ENCODE results near the gene BIRC6.
"Not testable (repeated sequence)": the region's sequence is repeated elsewhere in the genome, so short reads cannot be mapped to it uniquely, and the experiment has no call there.

BIRC6 gene

DNA sequence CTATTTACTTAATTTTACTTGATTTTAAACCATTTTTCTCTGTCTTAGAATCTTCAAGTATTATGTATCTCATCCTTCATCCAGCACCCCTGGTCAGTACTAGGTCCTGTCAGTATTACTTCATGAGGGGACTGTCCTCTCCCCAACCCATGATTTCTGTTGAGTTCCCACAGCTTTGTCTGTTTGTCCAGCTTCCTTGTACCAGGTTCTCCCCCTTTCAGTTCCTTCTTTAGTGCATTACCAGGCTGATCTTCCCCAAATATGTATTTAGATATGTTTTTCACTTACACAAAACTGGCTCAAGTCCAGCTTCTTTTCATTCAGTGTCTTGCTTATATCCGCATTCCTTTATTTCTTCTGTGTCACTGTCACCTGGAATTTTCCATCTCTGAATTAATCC lies 257.3 kb downstream of the BIRC6 start:
- DNase-seq (ENCODE audit: low read depth), result no peak

DNA sequence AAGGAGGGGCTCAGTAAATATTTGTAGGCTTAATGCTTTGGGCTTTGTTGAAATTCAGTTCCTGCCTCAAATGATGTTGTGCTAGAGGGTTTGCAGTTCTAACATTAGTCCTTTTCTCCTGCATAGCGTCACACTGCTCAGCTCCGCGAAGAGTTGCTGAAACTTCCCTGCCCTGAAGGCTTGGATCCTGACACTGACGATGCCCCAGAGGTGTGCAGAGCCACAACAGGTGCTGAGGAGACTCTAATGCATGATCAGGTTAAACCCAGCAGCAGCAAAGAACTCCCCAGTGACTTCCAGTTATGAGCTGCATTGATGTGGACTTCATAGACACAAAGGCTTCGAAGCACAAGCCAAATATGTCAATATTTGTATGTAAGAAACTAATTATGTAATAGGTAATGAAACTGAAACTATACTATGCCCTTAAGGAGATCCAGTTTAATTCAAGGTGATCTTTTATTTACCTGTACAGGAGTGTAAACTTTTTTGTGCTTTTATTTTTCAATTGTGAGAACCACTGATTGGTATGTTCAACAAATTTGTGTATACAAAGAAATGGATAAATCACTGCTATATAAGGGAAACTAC lies 260.9 kb downstream of the BIRC6 start:
- no peak for DNase-seq (ENCODE audit: low read depth)

DNA sequence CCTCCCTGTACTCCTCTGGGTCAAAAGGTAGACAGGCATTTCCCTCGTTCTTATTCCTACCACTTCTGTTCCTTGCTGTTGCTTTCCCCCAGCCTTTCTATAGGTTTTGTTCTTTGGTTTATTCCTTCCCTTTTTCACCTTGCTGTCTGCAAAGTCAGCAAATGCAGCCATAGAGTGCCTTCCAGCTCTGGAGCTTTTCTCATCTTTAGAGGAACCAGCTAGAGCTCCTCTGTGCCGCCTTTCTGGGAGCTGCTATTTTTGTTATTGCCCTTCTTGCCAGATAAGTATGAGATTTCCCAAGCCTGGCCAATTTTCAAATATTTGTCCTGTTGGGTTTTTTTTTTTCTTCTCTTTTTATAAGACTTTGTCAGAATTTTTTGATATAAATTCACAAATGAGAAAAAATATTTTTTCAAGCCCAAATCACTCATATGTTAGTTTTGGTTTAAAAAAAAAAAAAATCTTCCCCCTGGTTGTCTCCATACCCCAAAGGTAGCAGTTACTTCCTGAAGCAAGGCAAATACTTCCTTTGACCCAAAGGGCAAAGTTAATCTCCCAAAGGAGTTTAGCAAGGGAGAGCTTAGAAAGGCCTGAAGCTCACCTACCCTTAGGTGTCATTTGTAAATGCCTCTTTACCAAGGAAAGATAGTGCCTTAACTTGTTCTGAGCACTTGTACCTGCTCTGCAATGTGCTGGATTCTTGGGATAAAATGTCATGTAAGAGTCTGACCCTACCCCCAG lies 265.9 kb downstream of the BIRC6 start:
- no peak for DNase-seq (ENCODE audit: low read depth)

DNA sequence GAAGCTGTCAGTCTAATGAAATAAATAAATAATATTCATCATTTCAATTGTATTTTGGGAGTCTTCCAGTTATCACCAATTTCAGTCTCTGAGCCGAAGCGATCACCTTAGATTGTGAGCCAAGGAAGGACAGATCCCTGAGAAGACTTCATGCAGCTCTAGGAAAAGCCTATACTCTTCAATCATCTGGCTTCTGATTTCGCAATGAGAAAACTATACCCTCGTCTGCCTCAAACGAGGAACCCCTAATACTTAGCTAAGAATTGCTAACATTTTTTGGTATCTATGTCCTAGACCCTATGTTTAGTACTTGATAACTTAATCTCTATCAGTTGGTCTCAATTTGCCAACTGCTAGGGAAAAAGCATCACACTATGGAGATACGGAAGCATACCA lies 266.5 kb downstream of the BIRC6 start:
- DNase-seq (ENCODE audit: low read depth), result no peak

DNA sequence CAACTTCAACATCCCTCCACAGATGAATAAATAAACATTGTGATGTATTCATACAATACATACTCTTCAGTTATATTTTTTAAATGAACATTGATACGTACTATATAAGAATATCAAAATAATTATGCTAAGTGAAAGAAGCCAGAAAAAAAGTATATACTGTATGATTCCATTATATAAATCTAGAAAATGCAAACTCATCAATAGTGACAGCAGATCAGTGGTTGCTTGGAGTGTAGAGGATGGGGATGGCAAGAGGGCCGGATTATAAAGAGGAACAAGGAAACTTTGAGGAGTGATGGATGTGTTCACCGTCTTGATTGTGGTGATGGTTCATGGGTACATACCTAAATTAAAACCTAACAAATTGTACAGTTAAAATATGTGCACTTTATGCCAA lies 268.0 kb downstream of the BIRC6 start:
- DNase-seq (ENCODE audit: low read depth), result no peak

DNA sequence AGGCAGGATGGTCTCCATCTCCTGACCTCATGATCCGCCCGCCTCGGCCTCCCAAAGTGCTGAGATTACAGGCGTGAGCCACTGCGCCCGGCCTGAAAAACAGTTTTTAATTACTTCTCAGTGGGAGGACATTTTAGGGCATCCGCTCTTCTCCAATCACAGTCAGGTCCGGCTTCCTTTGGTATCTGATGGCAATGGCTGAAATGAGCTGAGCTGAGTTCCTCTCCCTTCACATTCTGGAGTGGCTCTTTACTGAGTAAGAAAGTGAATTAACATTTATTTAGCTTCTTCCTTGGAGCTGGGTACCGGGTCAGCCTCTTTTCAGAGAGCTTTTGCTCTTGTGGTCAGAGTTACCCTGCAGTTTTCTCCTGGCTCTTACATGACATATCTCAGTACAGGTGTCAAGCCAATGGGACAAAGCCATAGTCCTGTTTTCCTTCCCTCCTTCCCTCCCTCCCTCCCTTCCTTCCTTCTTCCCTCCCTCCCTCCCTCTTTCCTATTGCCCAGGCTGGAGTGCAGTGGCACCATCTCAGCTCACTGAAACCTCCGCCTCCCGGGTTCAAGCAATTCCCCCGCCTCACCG lies 269.9 kb downstream of the BIRC6 start:
- no peak for DNase-seq (ENCODE audit: low read depth)

DNA sequence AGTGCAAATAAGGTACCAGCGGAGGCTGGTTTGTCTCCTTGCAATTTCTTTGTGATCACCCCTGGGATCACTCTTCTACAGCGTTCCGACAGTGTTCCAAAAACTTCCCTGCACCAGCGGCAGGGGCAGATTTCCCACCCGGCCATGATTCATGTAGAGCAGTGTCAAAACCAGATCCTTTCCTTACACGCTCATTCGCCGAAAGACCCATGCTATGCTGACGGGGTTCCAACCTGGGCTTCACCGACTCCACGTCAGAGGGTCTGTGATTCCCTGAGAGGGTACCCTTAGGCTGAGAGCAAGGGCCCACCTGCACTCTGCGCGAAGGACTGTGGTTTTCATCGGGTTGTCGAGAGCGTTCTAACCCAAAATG lies 270.6 kb downstream of the BIRC6 start:
- peak; percentile 19 for DNase-seq (ENCODE audit: low read depth)

DNA sequence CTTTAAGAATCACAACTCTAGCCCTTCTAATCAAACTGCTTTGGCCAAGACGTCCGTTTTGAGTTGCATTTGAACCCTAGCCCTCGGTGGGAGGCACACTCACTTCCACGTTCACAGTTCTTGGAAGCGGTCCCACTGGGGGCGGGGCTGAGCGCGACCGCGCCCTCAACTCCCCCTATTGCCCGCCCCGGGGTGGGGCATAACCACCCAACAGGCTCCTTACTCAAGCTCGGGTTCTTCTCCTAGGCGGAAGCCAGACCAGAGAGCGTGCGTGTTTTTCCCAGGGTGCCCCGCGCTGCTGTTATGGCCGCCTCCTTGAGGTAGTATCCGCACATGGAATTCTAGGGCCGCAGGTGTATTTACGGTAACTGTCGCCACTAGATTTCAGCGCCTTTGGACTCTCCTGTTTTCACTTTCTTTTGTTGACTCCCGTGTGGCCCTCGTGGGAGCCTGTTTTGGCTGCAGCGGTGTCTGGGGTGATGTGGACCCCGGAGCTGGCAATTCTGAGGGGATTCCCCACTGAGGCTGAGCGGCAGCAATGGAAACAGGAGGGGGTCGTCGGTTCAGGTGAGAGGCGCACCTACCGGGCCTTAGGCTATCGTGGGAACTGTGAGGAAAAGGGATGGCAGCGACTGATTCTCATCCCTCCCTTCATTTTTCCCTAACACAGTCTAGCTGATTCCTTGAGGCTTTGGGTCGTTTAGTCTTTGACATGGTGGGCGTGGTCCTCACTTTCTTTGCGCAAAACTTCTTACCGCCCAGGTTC lies 271.2 kb downstream of the BIRC6 start, which contains the start of gene TTC27:
Gene TTC27 (plus strand): TSS at position 237 of the 766 bp plus-strand sequence. CDS start 243 bp downstream, at position 480.
- peak; percentile 76 for DNase-seq (ENCODE audit: low read depth)

DNA sequence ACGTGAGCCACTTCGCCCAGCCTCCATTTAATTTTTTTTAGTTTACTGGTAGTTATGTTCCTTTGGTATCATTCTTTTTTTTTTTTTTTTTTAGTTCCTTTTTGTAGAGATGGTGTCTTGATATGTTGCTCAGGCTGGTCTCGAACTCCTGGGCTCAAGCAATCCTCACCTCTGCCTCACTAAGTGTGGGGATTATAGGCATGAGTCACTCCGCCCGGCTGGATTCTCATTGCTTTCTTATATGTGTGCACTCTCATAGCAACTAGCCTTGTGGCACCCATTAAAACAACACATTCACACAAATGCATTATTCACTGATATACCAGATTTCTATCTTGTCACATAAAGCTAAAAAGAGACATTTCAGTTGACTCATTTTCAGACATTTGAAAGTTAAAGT lies 275.3 kb downstream of the BIRC6 start:
- no peak for DNase-seq (ENCODE audit: low read depth)

DNA sequence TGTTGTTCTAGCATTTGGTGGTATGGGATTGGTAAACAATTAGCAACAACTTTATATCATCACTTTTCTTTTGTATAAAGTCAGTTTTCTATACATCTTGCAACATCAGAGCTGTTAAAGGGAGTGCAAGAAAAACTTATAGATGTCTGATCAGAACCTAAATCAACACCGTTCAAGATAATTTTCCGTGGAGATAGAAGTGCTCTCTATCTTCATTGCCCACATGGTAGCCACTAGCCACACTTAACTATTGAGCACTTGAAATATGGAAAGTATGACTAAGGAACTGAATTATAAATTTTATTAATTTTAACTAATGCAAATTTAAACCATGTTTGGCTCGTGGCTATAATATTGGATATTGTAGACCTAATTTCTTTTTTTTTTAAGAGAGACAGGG lies 276.2 kb downstream of the BIRC6 start:
- DNase-seq (ENCODE audit: low read depth), result no peak

DNA sequence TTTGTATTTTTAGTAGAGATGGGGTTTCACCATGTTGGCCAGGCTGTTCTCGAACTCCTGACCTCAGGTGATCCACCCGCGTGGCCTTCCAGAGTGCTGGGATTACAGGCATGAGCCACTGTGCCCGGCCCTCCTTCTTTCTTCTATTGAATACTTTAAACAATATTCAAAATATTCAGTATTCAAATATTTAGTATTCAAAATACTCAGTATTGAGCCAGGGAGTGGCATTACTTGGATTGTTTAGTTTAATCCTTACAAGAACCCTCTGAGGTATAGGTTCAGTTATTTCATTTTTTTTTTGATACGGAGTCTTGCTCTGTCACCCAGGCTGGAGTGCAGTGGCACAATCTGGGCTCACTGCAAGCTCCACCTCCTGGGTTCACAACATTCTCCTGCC lies 281.7 kb downstream of the BIRC6 start:
- DNase-seq (ENCODE audit: low read depth), result not testable (repeated sequence)

DNA sequence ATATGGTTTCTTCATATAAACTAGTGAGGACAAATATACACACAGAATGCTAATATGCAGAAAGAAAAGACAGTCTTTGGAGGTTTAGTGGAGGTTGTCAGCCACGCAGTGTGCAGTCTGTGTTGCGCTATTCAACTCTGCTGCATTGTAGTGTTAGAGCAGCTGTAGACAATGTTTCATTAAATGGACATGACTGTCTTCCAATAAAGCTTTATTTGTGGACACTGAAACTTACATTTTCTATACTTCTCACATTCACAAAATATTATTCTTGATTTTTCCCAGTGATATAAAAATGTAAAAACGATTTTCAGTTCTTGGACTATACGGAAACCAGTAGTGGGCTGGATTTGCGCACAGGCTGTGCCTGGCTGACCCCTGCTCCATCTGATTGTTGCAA lies 284.4 kb downstream of the BIRC6 start:
- DNase-seq (ENCODE audit: low read depth), result no peak

DNA sequence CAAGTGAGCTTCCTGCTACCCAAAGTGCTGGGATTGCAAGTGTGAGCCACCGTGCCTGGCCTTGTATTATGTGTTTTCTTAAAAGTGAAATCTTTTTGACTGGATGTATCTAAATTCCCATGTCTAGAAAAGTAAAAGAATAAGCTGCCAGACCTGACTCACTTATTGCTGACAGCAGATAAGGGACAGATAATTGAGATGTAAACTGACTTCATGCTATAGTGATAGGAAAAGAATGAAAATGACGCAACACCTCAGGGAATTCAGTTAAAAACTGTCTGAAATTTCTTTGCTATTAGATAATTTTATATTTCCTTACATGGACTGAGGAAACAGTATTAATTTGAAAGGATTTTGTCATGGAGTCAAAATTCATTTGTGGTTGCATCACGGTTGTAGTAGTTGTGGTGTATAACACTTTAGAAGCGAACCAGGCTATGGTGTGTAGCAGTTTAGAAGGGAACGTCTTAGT lies 290.4 kb downstream of the BIRC6 start:
- peak; percentile 47 for DNase-seq (ENCODE audit: low read depth)

DNA sequence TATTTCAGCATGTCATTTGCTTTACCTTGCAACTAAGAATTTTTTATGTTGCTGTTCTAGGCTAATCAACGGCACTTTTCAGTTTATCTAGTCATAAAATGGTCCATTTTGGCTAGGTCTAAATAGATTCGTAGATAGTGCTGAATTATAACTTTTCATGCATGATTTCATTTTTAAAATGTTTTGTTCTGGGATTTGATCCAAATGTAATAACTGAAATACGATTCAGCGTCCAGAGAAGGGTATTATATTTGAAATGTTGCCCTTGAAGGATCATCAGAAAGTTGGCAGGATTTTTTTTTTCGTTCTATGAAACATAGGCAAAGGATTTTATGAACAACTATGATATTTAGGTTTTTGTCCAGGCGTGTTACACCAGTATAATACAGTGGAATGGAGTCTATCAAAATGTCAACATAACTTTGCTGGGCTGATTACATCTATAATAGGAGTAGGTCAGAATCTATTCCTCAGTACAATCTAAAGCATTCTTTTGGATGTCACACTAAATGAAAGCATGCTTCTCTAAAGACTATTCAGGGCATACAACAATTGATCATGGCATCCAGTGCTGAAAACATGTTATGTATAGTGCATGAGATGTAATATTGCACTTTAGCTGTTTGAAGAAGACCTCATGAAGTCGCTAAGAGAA lies 295.9 kb downstream of the BIRC6 start:
- DNase-seq (ENCODE audit: low read depth), result no peak

DNA sequence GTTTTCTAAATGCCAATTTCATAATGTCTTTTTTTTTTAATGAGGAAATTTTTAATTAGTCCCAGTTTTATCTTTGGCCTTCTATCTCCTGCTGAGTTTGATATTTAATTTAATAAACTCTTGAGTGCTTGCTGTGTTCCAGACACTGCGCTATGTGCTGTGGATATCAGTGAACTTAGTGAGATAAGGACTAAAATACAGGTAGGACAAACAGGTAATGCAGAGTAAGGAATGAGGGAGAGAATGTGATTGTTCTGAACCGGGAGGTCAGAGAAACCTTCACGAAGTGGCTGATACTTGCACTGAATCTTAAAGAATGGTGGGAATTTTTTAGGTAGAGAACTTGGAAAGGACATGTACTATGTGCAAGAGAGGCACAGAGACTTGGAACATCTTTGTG lies 299.2 kb downstream of the BIRC6 start:
- no peak for DNase-seq (ENCODE audit: low read depth)

DNA sequence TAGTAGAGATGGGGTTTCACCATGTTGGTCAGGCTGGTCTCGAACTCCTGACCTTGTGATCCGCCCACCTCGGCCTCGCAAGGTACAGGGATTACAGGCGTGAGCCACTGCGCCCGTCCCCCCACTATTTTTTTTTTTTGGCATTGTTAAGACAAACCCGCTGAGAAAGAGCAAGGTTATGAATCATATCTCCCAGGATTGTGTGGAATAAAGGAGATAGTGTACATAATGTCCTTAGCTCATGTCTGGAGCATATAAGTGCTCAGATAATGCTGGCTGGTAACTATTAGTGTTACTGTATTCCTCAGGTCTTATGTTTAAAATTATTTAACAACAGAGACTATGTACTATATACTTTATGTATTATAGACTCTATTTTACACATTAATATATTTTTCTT lies 307.0 kb downstream of the BIRC6 start:
- DNase-seq (ENCODE audit: low read depth), result no peak

DNA sequence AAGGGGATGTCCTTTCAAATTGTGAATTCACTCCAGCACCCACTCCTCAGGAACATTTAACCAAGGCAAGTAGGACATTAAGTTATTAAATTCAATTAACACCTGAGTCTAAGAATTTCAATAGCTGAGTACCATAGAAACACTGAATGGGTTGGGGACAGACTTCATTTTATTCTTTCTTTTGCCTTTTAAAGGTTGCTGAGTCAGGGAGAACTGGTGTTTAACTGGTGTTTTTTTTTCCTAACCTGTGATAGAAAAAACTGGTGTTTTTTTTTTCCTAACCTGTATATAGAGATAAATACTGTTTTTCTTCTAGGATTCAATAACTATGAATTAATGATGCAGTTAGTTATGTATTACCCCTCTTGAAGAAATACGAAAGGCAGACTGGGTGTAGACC lies 309.9 kb downstream of the BIRC6 start:
- DNase-seq (ENCODE audit: low read depth), result no peak

DNA sequence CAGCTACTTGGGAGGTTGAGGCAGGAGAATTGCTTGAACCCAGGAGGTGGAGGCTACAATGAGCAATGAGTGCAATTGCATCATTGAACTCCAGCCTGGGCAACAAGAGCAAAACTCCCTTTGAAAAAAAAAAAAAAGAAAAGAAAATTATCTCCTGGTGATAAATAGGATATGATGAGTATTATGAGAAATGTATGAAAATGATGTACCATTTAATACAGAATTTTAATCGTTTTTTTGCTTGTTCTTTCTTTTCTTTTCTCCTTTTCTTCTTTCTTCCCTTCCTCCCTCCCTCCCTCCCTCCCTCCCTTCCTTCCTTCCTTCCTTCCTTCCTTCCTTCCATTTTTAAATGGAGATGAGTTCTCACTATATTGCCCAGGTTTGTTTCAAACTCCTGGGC lies 311.4 kb downstream of the BIRC6 start:
- DNase-seq (ENCODE audit: low read depth), result no peak
